K562 (cell line): Measurements from ENCODE around the gene HOXB6. TPM values are rescaled to one million over a fixed set of nuclear protein-coding genes. Genes with fewer than 3 reads are reported as not detected.

ENCODE experiments used
- ASH1L ChIP-seq: fragments of 450-650 bp; IDR thresholded peaks from 2 replicates; pipeline ENCODE4 v1.6.1; 2018; ENCODE audit warnings: borderline replicate concordance, mild to moderate bottlenecking, low read depth; ENCODE audit not compliant: partially characterized antibody
- EHMT2 ChIP-seq: fragments of 450-650 bp; IDR thresholded peaks from 2 replicates; pipeline ENCODE4 v1.6.1; 2018; ENCODE audit warnings: antibody characterized with exemption
- MAFF ChIP-seq: IDR thresholded peaks from 2 replicates; pipeline ENCODE4 v1.6.1; 2012; ENCODE audit warnings: low read length, improper control_type of control experiment
- NFE2L1 ChIP-seq: fragments of 450-650 bp; IDR thresholded peaks from 2 replicates; pipeline ENCODE4 v1.6.1; 2016; ENCODE audit warnings: missing genetic modification characterization, low read depth, mild to moderate bottlenecking, missing compliant biosample characterization, moderate library complexity, borderline replicate concordance
- SAFB2 ChIP-seq: fragments of 200-400 bp; formaldehyde crosslinking; IDR thresholded peaks from 2 replicates; pipeline ENCODE4 v1.6.1; 2018; ENCODE audit warnings: borderline replicate concordance, low read length, low read depth, moderate library complexity; ENCODE audit not compliant: severe bottlenecking
- SAP30 ChIP-seq: fragments of 200-600 bp; sonication (generic); IDR thresholded peaks from 2 replicates; pipeline ENCODE4 v1.6.1; 2012; ENCODE audit warnings: borderline replicate concordance, low read depth, mild to moderate bottlenecking, moderate library complexity, low read length, control low read depth, inconsistent platforms; ENCODE audit not compliant: insufficient read depth, poor library complexity, severe bottlenecking
- TBP ChIP-seq: optimal IDR thresholded peaks from 2 replicates; pipeline ENCODE3; 2011; ENCODE audit warnings: low read depth, low read length, improper control_type of control experiment
- TGIF2 ChIP-seq: sonication (generic); formaldehyde crosslinking; IDR thresholded peaks from 2 replicates; pipeline ENCODE4 v1.8.1; 2022; ENCODE audit warnings: mild to moderate bottlenecking, missing genetic modification reagents, moderate library complexity
- ZNF263 ChIP-seq: sonication (generic); formaldehyde crosslinking; IDR thresholded peaks from 2 replicates; pipeline ENCODE4 v1.8.0; 2022; ENCODE audit warnings: mild to moderate bottlenecking, missing genetic modification reagents, borderline replicate concordance
- polyA plus RNA-seq, 8 experiments: library from polyadenylated mRNA; depleted of rRNA in 4 of 8; stranded (reverse) in 5 of 8; unstranded in 3 of 8; fragments of >200 nt; fragmentation: Nextera tagmentation in 2 of 8; fragmentation: Illumina TruSeq in 1 of 8; extraction: Ambion mirVana in 2 of 8; extraction: Trizol in 1 of 8; gene quantifications; 2 replicates each; pipeline versions ENCODE4 v1.2.1 to v1.2.3, GENCODE V29; 2011 to 2014; ENCODE audit warnings: inconsistent platforms in 1 of 8, missing spikeins in 1 of 8
- total RNA-seq, 7 experiments: library from RNA; depleted of rRNA in 6 of 7; stranded (reverse); fragments of >200 nt in 6 of 7; fragmentation: Illumina TruSeq in 2 of 7; extraction: Trizol in 2 of 7; gene quantifications; 2 replicates each; pipeline versions ENCODE4 v1.2.1 to v1.2.3, GENCODE V29; 2011 to 2021; ENCODE audit warnings: low replicate concordance in 1 of 7
- TF ChIP-seq, protein P1 (sequence below): fragments of 450-650 bp; IDR thresholded peaks from 2 replicates; pipeline ENCODE4 v1.6.1; 2017; ENCODE audit warnings: antibody characterized with exemption, mild to moderate bottlenecking
- TF ChIP-seq, protein P2 (sequence below): fragments of 450-650 bp; IDR thresholded peaks from 2 replicates; pipeline ENCODE4 v1.6.1; 2018; ENCODE audit warnings: mild to moderate bottlenecking, low read depth; ENCODE audit not compliant: partially characterized antibody
- TF ChIP-seq, protein P3 (sequence below): fragments of 450-650 bp; IDR thresholded peaks from 2 replicates; pipeline ENCODE4 v1.6.1; 2016; ENCODE audit warnings: low read depth

Gene HOXB6
- total and polyA plus RNA-seq, 9 of the 15 experiments (the other 6 are each of a cell fraction or from before 2014, with no cell fraction given): 1.2 to 14.8 (median 4.9) TPM

DNA sequence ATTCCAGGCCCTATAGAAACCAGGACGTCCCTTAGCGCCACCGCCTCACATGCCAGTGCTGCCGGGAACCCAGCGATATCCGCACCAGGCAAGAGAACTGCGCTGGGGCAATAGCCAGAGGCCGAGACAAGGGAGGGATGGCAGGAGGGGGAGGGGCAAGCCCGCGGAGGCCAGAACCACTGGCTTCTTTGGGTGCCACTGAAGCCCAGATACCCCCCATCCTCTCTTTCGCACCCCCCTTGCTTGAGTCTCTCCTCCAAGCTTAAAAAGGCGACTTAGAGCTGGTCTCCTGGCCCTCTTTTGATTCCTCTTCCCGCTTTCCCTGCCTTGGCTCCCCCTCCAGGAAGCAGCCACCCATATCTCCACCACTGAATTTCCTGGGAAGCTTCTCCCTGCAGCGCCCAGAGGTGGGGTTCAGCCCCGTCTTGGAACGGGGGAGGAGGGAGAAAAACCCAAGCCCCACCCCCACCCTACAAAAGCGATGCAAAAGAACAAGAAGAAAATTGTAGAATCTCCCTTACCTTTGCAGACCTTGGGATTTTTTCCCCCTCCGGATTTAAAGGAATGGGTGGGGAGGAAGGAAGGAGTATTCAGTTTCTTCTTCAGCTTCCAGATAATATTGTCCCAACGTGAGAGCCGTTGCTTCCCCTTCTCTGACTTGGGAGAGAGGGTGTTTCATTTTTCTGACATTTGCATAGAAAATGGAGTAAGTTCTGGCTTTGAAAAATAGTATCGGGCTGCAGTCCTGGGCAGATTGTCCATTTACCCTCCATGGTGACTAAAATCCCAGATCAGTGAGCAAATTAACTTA, 622 bp downstream of the HOXB6 start (continued):
- TF ChIP-seq, protein P1, sequence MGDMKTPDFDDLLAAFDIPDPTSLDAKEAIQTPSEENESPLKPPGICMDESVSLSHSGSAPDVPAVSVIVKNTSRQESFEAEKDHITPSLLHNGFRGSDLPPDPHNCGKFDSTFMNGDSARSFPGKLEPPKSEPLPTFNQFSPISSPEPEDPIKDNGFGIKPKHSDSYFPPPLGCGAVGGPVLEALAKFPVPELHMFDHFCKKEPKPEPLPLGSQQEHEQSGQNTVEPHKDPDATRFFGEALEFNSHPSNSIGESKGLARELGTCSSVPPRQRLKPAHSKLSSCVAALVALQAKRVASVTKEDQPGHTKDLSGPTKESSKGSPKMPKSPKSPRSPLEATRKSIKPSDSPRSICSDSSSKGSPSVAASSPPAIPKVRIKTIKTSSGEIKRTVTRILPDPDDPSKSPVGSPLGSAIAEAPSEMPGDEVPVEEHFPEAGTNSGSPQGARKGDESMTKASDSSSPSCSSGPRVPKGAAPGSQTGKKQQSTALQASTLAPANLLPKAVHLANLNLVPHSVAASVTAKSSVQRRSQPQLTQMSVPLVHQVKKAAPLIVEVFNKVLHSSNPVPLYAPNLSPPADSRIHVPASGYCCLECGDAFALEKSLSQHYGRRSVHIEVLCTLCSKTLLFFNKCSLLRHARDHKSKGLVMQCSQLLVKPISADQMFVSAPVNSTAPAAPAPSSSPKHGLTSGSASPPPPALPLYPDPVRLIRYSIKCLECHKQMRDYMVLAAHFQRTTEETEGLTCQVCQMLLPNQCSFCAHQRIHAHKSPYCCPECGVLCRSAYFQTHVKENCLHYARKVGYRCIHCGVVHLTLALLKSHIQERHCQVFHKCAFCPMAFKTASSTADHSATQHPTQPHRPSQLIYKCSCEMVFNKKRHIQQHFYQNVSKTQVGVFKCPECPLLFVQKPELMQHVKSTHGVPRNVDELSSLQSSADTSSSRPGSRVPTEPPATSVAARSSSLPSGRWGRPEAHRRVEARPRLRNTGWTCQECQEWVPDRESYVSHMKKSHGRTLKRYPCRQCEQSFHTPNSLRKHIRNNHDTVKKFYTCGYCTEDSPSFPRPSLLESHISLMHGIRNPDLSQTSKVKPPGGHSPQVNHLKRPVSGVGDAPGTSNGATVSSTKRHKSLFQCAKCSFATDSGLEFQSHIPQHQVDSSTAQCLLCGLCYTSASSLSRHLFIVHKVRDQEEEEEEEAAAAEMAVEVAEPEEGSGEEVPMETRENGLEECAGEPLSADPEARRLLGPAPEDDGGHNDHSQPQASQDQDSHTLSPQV: 0 out of 2 replicates have a peak, but pooled peaks have one; percentile 12
- TF ChIP-seq SAFB2 (no peak), ZNF263 (peak; percentile 41; the same call in 1 of the 2 replicates), MAFF (no peak), NFE2L1 (tag) (no peak), EHMT2 (no peak), TBP (peak; percentile 29), TGIF2 (CRISPR knock-in tag) (no peak), SAP30 (peak; percentile 10), ASH1L (no peak)
- TF ChIP-seq, protein P2, sequence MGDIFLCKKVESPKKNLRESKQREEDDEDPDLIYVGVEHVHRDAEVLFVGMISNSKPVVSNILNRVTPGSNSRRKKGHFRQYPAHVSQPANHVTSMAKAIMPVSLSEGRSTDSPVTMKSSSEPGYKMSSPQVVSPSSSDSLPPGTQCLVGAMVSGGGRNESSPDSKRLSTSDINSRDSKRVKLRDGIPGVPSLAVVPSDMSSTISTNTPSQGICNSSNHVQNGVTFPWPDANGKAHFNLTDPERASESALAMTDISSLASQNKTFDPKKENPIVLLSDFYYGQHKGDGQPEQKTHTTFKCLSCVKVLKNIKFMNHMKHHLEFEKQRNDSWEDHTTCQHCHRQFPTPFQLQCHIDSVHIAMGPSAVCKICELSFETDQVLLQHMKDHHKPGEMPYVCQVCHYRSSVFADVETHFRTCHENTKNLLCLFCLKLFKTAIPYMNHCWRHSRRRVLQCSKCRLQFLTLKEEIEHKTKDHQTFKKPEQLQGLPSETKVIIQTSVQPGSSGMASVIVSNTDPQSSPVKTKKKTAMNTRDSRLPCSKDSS: no peak
- TF ChIP-seq, protein P3, sequence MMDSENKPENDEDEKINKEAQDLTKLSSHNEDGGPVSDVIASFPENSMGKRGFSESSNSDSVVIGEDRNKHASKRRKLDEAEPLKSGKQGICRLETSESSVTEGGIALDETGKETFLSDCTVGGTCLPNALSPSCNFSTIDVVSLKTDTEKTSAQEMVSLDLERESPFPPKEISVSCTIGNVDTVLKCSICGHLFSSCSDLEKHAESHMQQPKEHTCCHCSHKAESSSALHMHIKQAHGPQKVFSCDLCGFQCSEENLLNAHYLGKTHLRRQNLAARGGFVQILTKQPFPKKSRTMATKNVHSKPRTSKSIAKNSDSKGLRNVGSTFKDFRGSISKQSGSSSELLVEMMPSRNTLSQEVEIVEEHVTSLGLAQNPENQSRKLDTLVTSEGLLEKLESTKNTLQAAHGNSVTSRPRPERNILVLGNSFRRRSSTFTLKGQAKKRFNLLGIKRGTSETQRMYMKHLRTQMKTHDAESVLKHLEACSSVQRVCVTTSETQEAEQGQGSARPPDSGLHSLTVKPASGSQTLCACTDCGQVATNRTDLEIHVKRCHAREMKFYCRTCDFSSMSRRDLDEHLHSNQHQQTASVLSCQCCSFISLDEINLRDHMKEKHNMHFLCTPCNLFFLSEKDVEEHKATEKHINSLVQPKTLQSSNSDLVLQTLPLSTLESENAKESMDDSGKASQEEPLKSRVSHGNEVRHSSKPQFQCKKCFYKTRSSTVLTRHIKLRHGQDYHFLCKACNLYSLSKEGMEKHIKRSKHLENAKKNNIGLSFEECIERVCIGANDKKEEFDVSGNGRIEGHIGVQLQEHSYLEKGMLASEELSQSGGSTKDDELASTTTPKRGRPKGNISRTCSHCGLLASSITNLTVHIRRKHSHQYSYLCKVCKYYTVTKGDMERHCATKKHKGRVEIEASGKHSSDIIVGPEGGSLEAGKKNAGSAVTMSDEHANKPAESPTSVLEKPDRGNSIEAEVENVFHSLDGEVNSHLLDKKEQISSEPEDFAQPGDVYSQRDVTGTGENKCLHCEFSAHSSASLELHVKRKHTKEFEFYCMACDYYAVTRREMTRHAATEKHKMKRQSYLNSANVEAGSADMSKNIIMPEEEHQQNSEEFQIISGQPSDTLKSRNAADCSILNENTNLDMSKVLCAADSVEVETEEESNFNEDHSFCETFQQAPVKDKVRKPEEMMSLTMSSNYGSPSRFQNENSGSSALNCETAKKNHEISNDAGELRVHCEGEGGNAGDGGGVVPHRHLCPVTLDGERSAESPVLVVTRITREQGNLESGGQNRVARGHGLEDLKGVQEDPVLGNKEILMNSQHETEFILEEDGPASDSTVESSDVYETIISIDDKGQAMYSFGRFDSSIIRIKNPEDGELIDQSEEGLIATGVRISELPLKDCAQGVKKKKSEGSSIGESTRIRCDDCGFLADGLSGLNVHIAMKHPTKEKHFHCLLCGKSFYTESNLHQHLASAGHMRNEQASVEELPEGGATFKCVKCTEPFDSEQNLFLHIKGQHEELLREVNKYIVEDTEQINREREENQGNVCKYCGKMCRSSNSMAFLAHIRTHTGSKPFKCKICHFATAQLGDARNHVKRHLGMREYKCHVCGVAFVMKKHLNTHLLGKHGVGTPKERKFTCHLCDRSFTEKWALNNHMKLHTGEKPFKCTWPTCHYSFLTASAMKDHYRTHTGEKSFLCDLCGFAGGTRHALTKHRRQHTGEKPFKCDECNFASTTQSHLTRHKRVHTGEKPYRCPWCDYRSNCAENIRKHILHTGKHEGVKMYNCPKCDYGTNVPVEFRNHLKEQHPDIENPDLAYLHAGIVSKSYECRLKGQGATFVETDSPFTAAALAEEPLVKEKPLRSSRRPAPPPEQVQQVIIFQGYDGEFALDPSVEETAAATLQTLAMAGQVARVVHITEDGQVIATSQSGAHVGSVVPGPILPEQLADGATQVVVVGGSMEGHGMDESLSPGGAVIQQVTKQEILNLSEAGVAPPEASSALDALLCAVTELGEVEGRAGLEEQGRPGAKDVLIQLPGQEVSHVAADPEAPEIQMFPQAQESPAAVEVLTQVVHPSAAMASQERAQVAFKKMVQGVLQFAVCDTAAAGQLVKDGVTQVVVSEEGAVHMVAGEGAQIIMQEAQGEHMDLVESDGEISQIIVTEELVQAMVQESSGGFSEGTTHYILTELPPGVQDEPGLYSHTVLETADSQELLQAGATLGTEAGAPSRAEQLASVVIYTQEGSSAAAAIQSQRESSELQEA: peak; percentile 69
